CD4-positive, alpha-beta T cell (primary cell): Measurements from ENCODE around the gene MGME1. TPM values are rescaled to one million over a fixed set of nuclear protein-coding genes. Genes with fewer than 3 reads are reported as not detected.
A peak's percentile ranks its signal among the peaks of the same experiment; 100 is the strongest.

Experiments
- ATAC-seq: fragments of 200-7000 bp; cut with Tn5 transposase; one replicate; pipeline ENCODE4 v1.10.0; 2022; ENCODE audit warnings: mild to moderate bottlenecking; ENCODE audit not compliant: poor library complexity
- CTCF ChIA-PET: fragments of 350-600 bp; sonication (Branson Sonifier 250); formaldehyde crosslinking; loops from one replicate; lab custom pipeline; 2021; ENCODE audit warnings: antibody characterized with exemption, inconsistent platforms; lab: Charles Lee
- POLR2A ChIA-PET: fragments of 350-600 bp; sonication (Branson Sonifier 250); formaldehyde crosslinking; loops from one replicate; lab custom pipeline; 2021; ENCODE audit warnings: antibody characterized with exemption, inconsistent platforms; lab: Charles Lee
- DNase-seq, 14 experiments: peaks; one replicate each; pipeline ENCODE4 v3.0.0-alpha.2; 2013 to 2020; ENCODE audit warnings: mixed read lengths in 2 of 14
- H3K27ac ChIP-seq, 2 donors: one replicate each; pipeline versions ENCODE4 v1.5.1 to v1.7.0; 2013; ENCODE audit warnings: low read length in 2 of 2, low read depth in 1 of 2, mild to moderate bottlenecking in 1 of 2
- H3K27me3 ChIP-seq, 2 experiments: 1 replicate in 1 of 2; 2 replicates in 1 of 2; pipeline versions ENCODE4 v1.6.1 to v1.7.0; 2013; ENCODE audit warnings: low read length in 2 of 2, control low read depth in 1 of 2, mild to moderate bottlenecking in 1 of 2, moderate library complexity in 1 of 2; ENCODE audit not compliant: insufficient read depth in 2 of 2, control insufficient read depth in 1 of 2
- H3K36me3 ChIP-seq: one replicate; pipeline ENCODE4 v1.6.1; 2013; ENCODE audit warnings: low read length, control low read depth; ENCODE audit not compliant: insufficient read depth
- H3K4me1 ChIP-seq: one replicate; pipeline ENCODE4 v1.6.1; 2013; ENCODE audit warnings: low read length, control low read depth; ENCODE audit not compliant: insufficient read depth
- H3K4me3 ChIP-seq: one replicate; pipeline ENCODE4 v1.5.1; 2013; ENCODE audit warnings: mild to moderate bottlenecking, low read length, moderate library complexity
- H3K9me3 ChIP-seq, 2 experiments: 1 replicate in 1 of 2; 2 replicates in 1 of 2; pipeline versions ENCODE4 v1.6.1 to v1.7.0; 2013; ENCODE audit warnings: low read length in 2 of 2, mild to moderate bottlenecking in 2 of 2, control low read depth in 1 of 2, moderate library complexity in 1 of 2; ENCODE audit not compliant: control insufficient read depth in 1 of 2, insufficient read depth in 1 of 2
- H3K27ac Mint-ChIP-seq: one replicate; pipeline ENCODE4 v1.8.0; 2020; ENCODE audit warnings: mixed read lengths
- H3K27me3 Mint-ChIP-seq: one replicate; pipeline ENCODE4 v1.8.0; 2021; ENCODE audit warnings: mixed read lengths
- H3K36me3 Mint-ChIP-seq: one replicate; pipeline ENCODE4 v1.8.0; 2021; ENCODE audit warnings: low read depth, mixed read lengths
- H3K4me1 Mint-ChIP-seq: one replicate; pipeline ENCODE4 v1.8.0; 2021; ENCODE audit warnings: low read depth, mixed read lengths
- H3K4me3 Mint-ChIP-seq: one replicate; pipeline ENCODE4 v1.8.0; 2020; ENCODE audit warnings: mild to moderate bottlenecking, mixed read lengths
- H3K9me3 Mint-ChIP-seq: one replicate; pipeline ENCODE4 v1.8.0; 2020; ENCODE audit warnings: mixed read lengths
- CTCF ChIP-seq: fragments of 200-600 bp; IDR thresholded peaks from one replicate; pipeline ENCODE4 v1.8.0; 2022; ENCODE audit warnings: antibody characterized with exemption, mild to moderate bottlenecking
- intact Hi-C, 2 experiments: fragments of 100-400 bp; cut with DNase I in 1 of 2; cut with micrococcal nuclease in 1 of 2; formaldehyde crosslinking; loops; one replicate each; pipeline versions ENCODE4 v1.15.1 to v1.9.0; 2023 to 2025; cut with DNase I, micrococcal nuclease
- total RNA-seq, 174 experiments: library from RNA in 2 of 174; stranded (reverse) in 2 of 174; gene quantifications; one replicate each; pipeline ENCODE4 v1.2.3 and lab custom pipeline; 2021 to 2026

Gene MGME1
- total RNA-seq, 2 experiments from 2014 or later: 4.5 to 4.6 TPM

GRCh38 chr20:17960927-17961586 lies 7.8 kb upstream of the MGME1 start:
- Mint-ChIP-seq H3K4me3 (peak overlapping the region; percentile 17), H3K4me1 (peaks cover 88% of the 10 kb centered on the region), H3K27ac (peak overlapping the region; percentile 60), H3K9me3 (no peaks in the 10 kb centered on the region), H3K27me3 (no peaks in the 10 kb centered on the region), H3K36me3 (peaks cover 28% of the 10 kb centered on the region)
- TF ChIP-seq CTCF: no peak
- Histone ChIP-seq H3K4me3 (no peak overlapping the region), H3K9me3 (no peaks in the 10 kb centered on the region), H3K27ac (no peak overlapping the region), H3K27me3 (no peaks in the 10 kb centered on the region), H3K36me3 (peaks cover 9% of the 10 kb centered on the region), H3K4me1 (peaks cover 80% of the 10 kb centered on the region)
- CTCF ChIA-PET: no interaction called here
- DNase-seq (no peak), ATAC-seq (no peak)
- intact Hi-C loops: loop anchor here in 1 of 2 experiments (10.0 kb wide), 2 partner anchors 544 to 834 kb away; partner anchors contain the start of gene SEC23B
- POLR2A ChIA-PET: interaction anchor here (1.2 to 2.1 kb wide), 2 partner anchors 8 to 9 kb away, joined by 3 to 5 read pairs; no protein-coding TSS in a partner anchor

GRCh38 chr20:17961587-17961940 lies 7.3 kb upstream of the MGME1 start:
- H3K4me1 Mint-ChIP-seq: peaks cover 88% of the 10 kb centered on the region
- POLR2A ChIA-PET: interaction anchor here (0.6 to 2.1 kb wide), 3 partner anchors 8 to 464 kb away, joined by 3 to 5 read pairs (median 4); no protein-coding TSS in a partner anchor
- peak overlapping the region; percentile 7 for H3K4me3 Mint-ChIP-seq
- H3K27me3 Mint-ChIP-seq: no peaks in the 10 kb centered on the region
- peaks cover 25% of the 10 kb centered on the region for H3K36me3 Mint-ChIP-seq
- H3K9me3 Mint-ChIP-seq: no peaks in the 10 kb centered on the region
- Histone ChIP-seq H3K4me1 (peaks cover 77% of the 10 kb centered on the region), H3K27me3 (no peaks in the 10 kb centered on the region), H3K9me3 (no peaks in the 10 kb centered on the region), H3K4me3 (no peak overlapping the region), H3K27ac (no peak overlapping the region), H3K36me3 (peaks cover 5% of the 10 kb centered on the region)
- intact Hi-C loops: loop anchor here in 1 of 2 experiments (10.0 kb wide), 2 partner anchors 543 to 833 kb away; partner anchors contain the start of gene SEC23B
- peak overlapping the region; percentile 60 for H3K27ac Mint-ChIP-seq
- TF ChIP-seq CTCF: no peak
- ATAC-seq: no peak
- CTCF ChIA-PET: no interaction called here
- DNase-seq: no peak

DNA sequence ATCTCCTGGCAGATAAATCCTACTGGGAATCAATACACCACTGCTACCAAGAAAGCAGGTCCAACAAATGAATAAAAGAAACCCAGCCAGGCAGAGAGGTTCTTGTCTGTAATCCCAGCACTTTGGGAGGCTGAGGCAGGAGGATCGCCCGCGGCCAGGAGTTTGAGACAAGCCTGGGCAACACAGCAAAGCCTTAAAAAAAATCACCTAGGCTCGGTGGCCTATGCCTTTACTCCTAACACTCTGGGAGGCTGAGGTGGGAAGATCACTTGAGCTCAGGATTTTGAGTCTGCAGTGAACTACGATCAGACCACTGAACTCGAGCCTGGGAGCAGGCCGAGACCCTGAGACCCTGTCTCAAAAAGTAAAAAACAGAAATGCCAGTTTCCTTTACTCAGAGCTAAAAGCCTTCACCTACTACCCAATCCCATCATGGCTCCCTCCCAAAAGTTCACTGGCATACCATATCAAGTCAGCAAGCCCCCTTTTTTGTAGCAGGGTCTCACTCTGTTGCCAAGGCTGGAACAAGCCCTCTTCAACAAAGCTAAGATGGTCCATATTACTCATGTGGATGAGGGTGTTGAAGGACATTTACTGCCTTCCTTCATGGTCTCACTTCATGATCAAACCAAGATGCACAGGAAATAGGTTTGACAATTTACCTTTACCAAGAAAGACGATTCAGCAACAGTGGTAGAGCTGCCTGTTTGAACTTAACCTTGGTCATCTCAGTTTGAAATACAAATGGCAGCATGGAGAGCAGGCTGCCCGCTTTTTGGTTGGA lies 5.5 kb upstream of the MGME1 start:
- peak overlapping the region in 1 of 2 donors; percentile 75 for H3K27ac ChIP-seq
- no peaks in the 10 kb centered on the region for H3K9me3 ChIP-seq
- DNase-seq: no peak
- ChIA-PET CTCF (no interaction called here), POLR2A (interaction anchor here (0.6 to 1.4 kb wide), 3 partner anchors 8 to 281 kb away, joined by 3 to 5 read pairs (median 4); partner anchors contain the start of gene RRBP1)
- no peak for ATAC-seq
- no peaks in the 10 kb centered on the region for H3K27me3 Mint-ChIP-seq
- no peak for TF ChIP-seq CTCF
- H3K36me3 ChIP-seq: no peaks in the 10 kb centered on the region
- H3K4me1 ChIP-seq: peaks cover 74% of the 10 kb centered on the region
- intact Hi-C loops: loop anchor here in 1 of 2 experiments (10.0 kb wide), 2 partner anchors 541 to 831 kb away; partner anchors contain the start of gene SEC23B
- peak overlapping the region; percentile 73 for H3K27ac Mint-ChIP-seq
- no peak overlapping the region for H3K4me3 ChIP-seq
- H3K4me1 Mint-ChIP-seq: peaks cover 83% of the 10 kb centered on the region
- peak overlapping the region; percentile 65 for H3K4me3 Mint-ChIP-seq
- no peaks in the 10 kb centered on the region for H3K27me3 ChIP-seq
- peaks cover 26% of the 10 kb centered on the region for H3K36me3 Mint-ChIP-seq
- no peaks in the 10 kb centered on the region for H3K9me3 Mint-ChIP-seq
